Measurements from ENCODE around the gene MAPK10.

MAPK10 gene

GRCh38 chr4:86058621-86059020, 301.2 kb downstream of the MAPK10 start:
- no peaks in the 10 kb centered on the region for H4K20me1 ChIP-seq (ENCODE audit: insufficient read depth, low read length)
- H3K4me2 ChIP-seq (ENCODE audit: low read length): no peak overlapping the region
- no peaks in the 10 kb centered on the region for H3K9me3 ChIP-seq (ENCODE audit: insufficient read depth, low read length)
- H3K79me2 ChIP-seq (ENCODE audit: low read length): no peaks in the 10 kb centered on the region
- no peak overlapping the region for H3K27ac ChIP-seq (ENCODE audit: low read length)
- H3K4me1 ChIP-seq (ENCODE audit: low read length): peaks cover 7% of the 10 kb centered on the region; the same call in 1 of the 2 replicates
- no peak for TF ChIP-seq CTCF (IDR thresholded peaks at IDR 0.05; ENCODE audit: low read depth, low read length)
- no peak for TF ChIP-seq EZH2phosphoT487 (IDR thresholded peaks at IDR 0.05; ENCODE audit: low read depth)
- H2AFZ ChIP-seq (ENCODE audit: low read depth, low read length): no peak overlapping the region
- H3K9ac ChIP-seq (ENCODE audit: low read length): no peak overlapping the region
- no peaks in the 10 kb centered on the region for H3K27me3 ChIP-seq (ENCODE audit: low read depth, low read length)
- H3K4me3 ChIP-seq (ENCODE audit: low read length): no peak overlapping the region
- H3K36me3 ChIP-seq (replicated peaks; ENCODE audit: low read depth, low read length): no peaks in the 10 kb centered on the region

GRCh38 chr4:86055898-86056297, 304.0 kb downstream of the MAPK10 start:
- H3K4me2 ChIP-seq (ENCODE audit: low read length): no peak overlapping the region
- no peak for TF ChIP-seq EZH2phosphoT487 (IDR thresholded peaks at IDR 0.05; ENCODE audit: low read depth)
- TF ChIP-seq CTCF (IDR thresholded peaks at IDR 0.05; ENCODE audit: low read depth, low read length): no peak

GRCh38 chr4:86054286-86055032, 305.4 kb downstream of the MAPK10 start:
- Histone ChIP-seq H2AFZ (ENCODE audit: low read depth, low read length) (no peak overlapping the region), H3K4me1 (ENCODE audit: low read length) (peaks cover 7% of the 10 kb centered on the region; the same call in 1 of the 2 replicates), H3K27ac (ENCODE audit: low read length) (no peak overlapping the region), H4K20me1 (ENCODE audit: insufficient read depth, low read length) (no peaks in the 10 kb centered on the region), H3K79me2 (ENCODE audit: low read length) (no peaks in the 10 kb centered on the region), H3K36me3 (replicated peaks; ENCODE audit: low read depth, low read length) (no peaks in the 10 kb centered on the region), H3K27me3 (ENCODE audit: low read depth, low read length) (no peaks in the 10 kb centered on the region), H3K9ac (ENCODE audit: low read length) (no peak overlapping the region), H3K9me3 (ENCODE audit: insufficient read depth, low read length) (no peaks in the 10 kb centered on the region), H3K4me3 (ENCODE audit: low read length) (no peak overlapping the region), H3K4me2 (ENCODE audit: low read length) (no peak overlapping the region)
- no peak for TF ChIP-seq EZH2phosphoT487 (IDR thresholded peaks at IDR 0.05; ENCODE audit: low read depth)
- TF ChIP-seq CTCF (IDR thresholded peaks at IDR 0.05; ENCODE audit: low read depth, low read length): no peak

More at GRCh38 chr4:86055898-86056297, 304.0 kb downstream of the MAPK10 start:
- Histone ChIP-seq H3K4me1 (ENCODE audit: low read length) (peaks cover 7% of the 10 kb centered on the region; the same call in 1 of the 2 replicates), H3K36me3 (replicated peaks; ENCODE audit: low read depth, low read length) (no peaks in the 10 kb centered on the region), H3K9me3 (ENCODE audit: insufficient read depth, low read length) (no peaks in the 10 kb centered on the region), H3K79me2 (ENCODE audit: low read length) (no peaks in the 10 kb centered on the region), H3K27me3 (ENCODE audit: low read depth, low read length) (no peaks in the 10 kb centered on the region), H3K9ac (ENCODE audit: low read length) (no peak overlapping the region), H4K20me1 (ENCODE audit: insufficient read depth, low read length) (no peaks in the 10 kb centered on the region), H3K4me3 (ENCODE audit: low read length) (no peak overlapping the region), H3K27ac (ENCODE audit: low read length) (no peak overlapping the region), H2AFZ (ENCODE audit: low read depth, low read length) (no peak overlapping the region)

- H3K4me2 ChIP-seq (ENCODE audit: low read length): no peak overlapping the region
- H3K27ac ChIP-seq (ENCODE audit: low read length): no peak overlapping the region
Measured at GRCh38 chr4:86050496-86050895, 309.4 kb downstream of the MAPK10 start.

More at GRCh38 chr4:86050496-86050895, 309.4 kb downstream of the MAPK10 start:
- Histone ChIP-seq H3K9ac (ENCODE audit: low read length) (no peak overlapping the region), H3K4me1 (ENCODE audit: low read length) (0 out of 2 replicates have a peak, but pooled peaks cover under 1% of the 10 kb centered on the region), H3K4me3 (ENCODE audit: low read length) (no peak overlapping the region), H3K79me2 (ENCODE audit: low read length) (no peaks in the 10 kb centered on the region), H3K27me3 (ENCODE audit: low read depth, low read length) (no peaks in the 10 kb centered on the region), H4K20me1 (ENCODE audit: insufficient read depth, low read length) (no peaks in the 10 kb centered on the region), H2AFZ (ENCODE audit: low read depth, low read length) (no peak overlapping the region), H3K9me3 (ENCODE audit: insufficient read depth, low read length) (no peaks in the 10 kb centered on the region), H3K36me3 (replicated peaks; ENCODE audit: low read depth, low read length) (no peaks in the 10 kb centered on the region)
- TF ChIP-seq EZH2phosphoT487 (IDR thresholded peaks at IDR 0.05; ENCODE audit: low read depth) (no peak), CTCF (IDR thresholded peaks at IDR 0.05; ENCODE audit: low read depth, low read length) (no peak)
